Measurements from ENCODE around the gene PRKAR1B. TPM values are rescaled to one million over a fixed set of nuclear protein-coding genes. Genes with fewer than 3 reads are reported as not detected.
"Not testable (repeated sequence)": the region's sequence is repeated elsewhere in the genome, so short reads cannot be mapped to it uniquely, and the experiment has no call there.

PRKAR1B gene
- total and polyA plus RNA-seq, 2 donors = 13.7 to 15.4 TPM

- Histone ChIP-seq H3K27ac (ENCODE audit: low read depth in 1 of 2, low read length in 1 of 2) (no peak overlapping the region), H3K36me3 (ENCODE audit: control insufficient read depth in 2 of 2, insufficient read depth in 2 of 2, low read length in 1 of 2) (no peaks in the 10 kb centered on the region), H3K27me3 (ENCODE audit: control insufficient read depth in 2 of 2, insufficient read depth in 1 of 2, low read length in 1 of 2) (no peaks in the 10 kb centered on the region), H3K4me1 (ENCODE audit: control insufficient read depth in 2 of 2, insufficient read depth in 2 of 2, low read length in 2 of 2) (no peaks in the 10 kb centered on the region), H3K4me3 (ENCODE audit: low read length in 2 of 2) (no peak overlapping the region), H3K9me3 (ENCODE audit: control insufficient read depth in 2 of 2, insufficient read depth in 1 of 2, low read length in 1 of 2) (peaks cover 1 to 20% of the 10 kb centered on the region in 2 donors)
- no peak for DNase-seq (ENCODE audit: low read depth in 6 of 9, low spot score in 9 of 9)
- WGBS = 98% methylated on average over 35 of the region's 35 CpGs
These were observed 82.4 kb downstream of the PRKAR1B start for GRCh38 chr7:644381-645305.

DNA sequence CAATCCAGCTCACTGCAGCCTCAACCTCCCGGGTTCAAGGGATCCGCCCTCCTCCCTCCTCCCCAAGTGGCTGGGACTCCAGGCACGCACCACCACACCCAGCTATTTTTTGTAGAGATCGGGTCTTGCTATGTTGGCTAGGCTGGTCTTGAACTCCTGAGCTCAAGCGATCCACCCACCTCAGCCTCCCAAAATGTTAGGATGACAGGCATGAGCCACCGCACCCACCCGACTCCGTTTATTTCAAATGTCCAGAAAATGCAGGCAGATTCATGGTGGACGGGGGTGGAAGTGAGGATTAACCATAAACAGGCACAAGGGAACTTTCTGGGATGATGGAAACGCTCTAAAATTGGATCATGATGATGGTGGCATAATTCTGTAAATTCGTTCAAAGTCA is 85.1 kb downstream of the PRKAR1B start:
- DNase-seq (ENCODE audit: low read depth in 6 of 9, low spot score in 9 of 9) = no peak
- Histone ChIP-seq H3K36me3 (ENCODE audit: control insufficient read depth in 2 of 2, insufficient read depth in 2 of 2, low read length in 1 of 2) (no peaks in the 10 kb centered on the region), H3K4me1 (ENCODE audit: control insufficient read depth in 2 of 2, insufficient read depth in 2 of 2, low read length in 2 of 2) (peaks cover 0 to under 1% of the 10 kb centered on the region in 2 donors), H3K27me3 (ENCODE audit: control insufficient read depth in 2 of 2, insufficient read depth in 1 of 2, low read length in 1 of 2) (no peaks in the 10 kb centered on the region), H3K9me3 (ENCODE audit: control insufficient read depth in 2 of 2, insufficient read depth in 1 of 2, low read length in 1 of 2) (peaks cover 1 to 16% of the 10 kb centered on the region in 2 donors), H3K27ac (ENCODE audit: low read depth in 1 of 2, low read length in 1 of 2) (no peak overlapping the region), H3K4me3 (ENCODE audit: low read length in 2 of 2) (no peak overlapping the region)
- 97% methylated on average over 11 of the region's 11 CpGs for WGBS

GRCh38 chr7:641269-641671 is 85.8 kb downstream of the PRKAR1B start:
- H3K27me3 ChIP-seq (ENCODE audit: control insufficient read depth in 2 of 2, insufficient read depth in 1 of 2, low read length in 1 of 2) = no peaks in the 10 kb centered on the region
- peaks cover 1 to 20% of the 10 kb centered on the region in 2 donors for H3K9me3 ChIP-seq (ENCODE audit: control insufficient read depth in 2 of 2, insufficient read depth in 1 of 2, low read length in 1 of 2)
- H3K4me1 ChIP-seq (ENCODE audit: control insufficient read depth in 2 of 2, insufficient read depth in 2 of 2, low read length in 2 of 2) = peaks cover 4 to 8% of the 10 kb centered on the region in 2 donors
- H3K27ac ChIP-seq (ENCODE audit: low read depth in 1 of 2, low read length in 1 of 2) = no peak overlapping the region
- no peak for DNase-seq (ENCODE audit: low read depth in 6 of 9, low spot score in 9 of 9)
- no peaks in the 10 kb centered on the region for H3K36me3 ChIP-seq (ENCODE audit: control insufficient read depth in 2 of 2, insufficient read depth in 2 of 2, low read length in 1 of 2)
- no peak overlapping the region for H3K4me3 ChIP-seq (ENCODE audit: low read length in 2 of 2)
- 97% methylated on average over 16 of the region's 16 CpGs for WGBS

DNA sequence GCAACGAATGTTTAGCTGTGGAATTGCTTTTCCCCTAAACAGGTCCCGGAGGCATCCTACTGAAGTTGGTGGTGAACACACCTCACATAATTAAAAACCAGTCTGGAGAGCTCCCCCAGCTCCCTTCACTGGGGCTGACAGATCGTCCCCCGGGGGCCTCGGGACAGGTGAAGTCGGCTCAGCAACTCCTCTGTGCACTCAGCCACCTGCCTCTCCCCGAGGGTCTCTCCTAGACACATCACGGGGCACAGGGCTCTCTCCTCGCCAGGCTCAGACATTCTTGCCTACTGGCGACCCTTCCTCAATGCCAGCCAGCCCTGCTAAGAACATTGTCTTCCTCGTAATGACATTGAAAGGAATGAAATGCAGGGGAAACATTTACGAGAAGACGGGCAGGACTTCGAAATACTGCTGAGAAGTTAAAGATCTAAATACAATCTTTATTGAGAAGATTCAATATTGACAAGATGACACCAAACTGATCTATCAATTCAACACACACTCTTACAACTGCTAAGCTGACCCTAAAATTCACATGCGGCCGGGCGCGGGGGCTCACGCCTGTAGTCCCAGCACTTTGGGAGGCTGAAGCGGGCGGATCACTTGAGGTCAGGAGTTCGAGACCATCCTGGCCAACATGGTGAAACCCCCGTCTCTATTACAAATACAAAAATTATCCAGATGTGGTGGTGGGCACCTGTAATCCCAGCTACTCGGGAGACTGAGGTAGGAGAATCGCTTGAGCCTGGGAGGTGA is 88.6 kb downstream of the PRKAR1B start:
- Histone ChIP-seq H3K27me3 (ENCODE audit: control insufficient read depth in 2 of 2, insufficient read depth in 1 of 2, low read length in 1 of 2) (no peaks in the 10 kb centered on the region), H3K27ac (ENCODE audit: low read depth in 1 of 2, low read length in 1 of 2) (no peak overlapping the region), H3K4me1 (ENCODE audit: control insufficient read depth in 2 of 2, insufficient read depth in 2 of 2, low read length in 2 of 2) (peaks cover 4 to 8% of the 10 kb centered on the region in 2 donors), H3K9me3 (ENCODE audit: control insufficient read depth in 2 of 2, insufficient read depth in 1 of 2, low read length in 1 of 2) (peaks cover 0 to 7% of the 10 kb centered on the region in 2 donors), H3K36me3 (ENCODE audit: control insufficient read depth in 2 of 2, insufficient read depth in 2 of 2, low read length in 1 of 2) (no peaks in the 10 kb centered on the region), H3K4me3 (ENCODE audit: low read length in 2 of 2) (no peak overlapping the region)
- WGBS = 97% methylated on average over 25 of the region's 25 CpGs
- DNase-seq (ENCODE audit: low read depth in 6 of 9, low spot score in 9 of 9) = no peak

- Histone ChIP-seq H3K9me3 (ENCODE audit: control insufficient read depth in 2 of 2, insufficient read depth in 1 of 2, low read length in 1 of 2) (peaks cover 0 to 4% of the 10 kb centered on the region in 2 donors), H3K36me3 (ENCODE audit: control insufficient read depth in 2 of 2, insufficient read depth in 2 of 2, low read length in 1 of 2) (no peaks in the 10 kb centered on the region), H3K4me3 (ENCODE audit: low read length in 2 of 2) (no peak overlapping the region), H3K4me1 (ENCODE audit: control insufficient read depth in 2 of 2, insufficient read depth in 2 of 2, low read length in 2 of 2) (peaks cover 4 to 8% of the 10 kb centered on the region in 2 donors), H3K27ac (ENCODE audit: low read depth in 1 of 2, low read length in 1 of 2) (no peak overlapping the region), H3K27me3 (ENCODE audit: control insufficient read depth in 2 of 2, insufficient read depth in 1 of 2, low read length in 1 of 2) (no peaks in the 10 kb centered on the region)
- DNase-seq (ENCODE audit: low read depth in 6 of 9, low spot score in 9 of 9) = no peak
- WGBS = 98% methylated on average over 12 of the region's 12 CpGs
These were observed 89.3 kb downstream of the PRKAR1B start for GRCh38 chr7:637826-638225.

- peak in 2 of 9 donors; percentile 33 to 43 for DNase-seq (ENCODE audit: low read depth in 6 of 9, low spot score in 9 of 9)
- Histone ChIP-seq H3K27me3 (ENCODE audit: control insufficient read depth in 2 of 2, insufficient read depth in 1 of 2, low read length in 1 of 2) (no peaks in the 10 kb centered on the region), H3K9me3 (ENCODE audit: control insufficient read depth in 2 of 2, insufficient read depth in 1 of 2, low read length in 1 of 2) (peaks cover 0 to 4% of the 10 kb centered on the region in 2 donors), H3K4me3 (ENCODE audit: low read length in 2 of 2) (no peak overlapping the region), H3K36me3 (ENCODE audit: control insufficient read depth in 2 of 2, insufficient read depth in 2 of 2, low read length in 1 of 2) (peaks cover 0 to 2% of the 10 kb centered on the region in 2 donors), H3K4me1 (ENCODE audit: control insufficient read depth in 2 of 2, insufficient read depth in 2 of 2, low read length in 2 of 2) (peaks cover 4 to 8% of the 10 kb centered on the region in 2 donors), H3K27ac (ENCODE audit: low read depth in 1 of 2, low read length in 1 of 2) (no peak overlapping the region)
- WGBS = 70% methylated on average over 17 of the region's 17 CpGs
These were observed 90.7 kb downstream of the PRKAR1B start for GRCh38 chr7:636396-636795.

DNA sequence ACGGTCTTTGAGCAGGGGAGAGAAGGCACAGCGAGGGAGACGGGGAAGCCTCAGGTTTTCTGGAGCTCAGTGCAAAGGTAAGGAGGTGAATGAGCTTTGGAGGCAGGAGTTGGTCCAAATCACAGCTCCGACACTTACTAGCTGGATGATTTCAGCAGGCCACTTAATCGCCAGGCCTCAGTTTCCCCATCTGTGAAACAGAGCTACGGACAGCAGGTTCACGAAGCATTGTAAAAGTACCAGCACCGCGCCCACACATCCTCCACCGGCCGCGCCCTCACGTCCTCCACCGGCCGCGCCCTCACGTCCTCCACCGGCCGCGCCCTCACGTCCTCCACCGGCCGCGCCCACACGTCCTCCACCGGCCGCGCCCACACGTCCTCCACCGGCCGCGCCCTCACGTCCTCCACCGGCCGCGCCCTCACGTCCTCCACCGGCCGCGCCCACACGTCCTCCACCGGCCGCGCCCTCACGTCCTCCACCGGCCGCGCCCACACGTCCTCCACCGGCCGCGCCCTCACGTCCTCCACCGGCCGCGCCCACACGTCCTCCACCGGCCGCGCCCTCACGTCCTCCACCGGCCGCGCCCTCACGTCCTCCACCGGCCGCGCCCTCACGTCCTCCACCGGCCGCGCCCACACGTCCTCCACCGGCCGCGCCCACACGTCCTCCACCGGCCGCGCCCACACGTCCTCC is 91.2 kb downstream of the PRKAR1B start:
- not testable (repeated sequence) for H3K36me3 ChIP-seq (ENCODE audit: control insufficient read depth in 2 of 2, insufficient read depth in 2 of 2, low read length in 1 of 2); H3K4me3 ChIP-seq (ENCODE audit: low read length in 2 of 2); DNase-seq (ENCODE audit: low read depth in 6 of 9, low spot score in 9 of 9); H3K9me3 ChIP-seq (ENCODE audit: control insufficient read depth in 2 of 2, insufficient read depth in 1 of 2, low read length in 1 of 2); H3K27me3 ChIP-seq (ENCODE audit: control insufficient read depth in 2 of 2, insufficient read depth in 1 of 2, low read length in 1 of 2); H3K4me1 ChIP-seq (ENCODE audit: control insufficient read depth in 2 of 2, insufficient read depth in 2 of 2, low read length in 2 of 2); H3K27ac ChIP-seq (ENCODE audit: low read depth in 1 of 2, low read length in 1 of 2)
- 98% methylated on average over 79 of the region's 81 CpGs for WGBS

GRCh38 chr7:635227-635626 is 91.9 kb downstream of the PRKAR1B start:
- Histone ChIP-seq H3K9me3 (ENCODE audit: control insufficient read depth in 2 of 2, insufficient read depth in 1 of 2, low read length in 1 of 2) (peaks cover 0 to 4% of the 10 kb centered on the region in 2 donors), H3K36me3 (ENCODE audit: control insufficient read depth in 2 of 2, insufficient read depth in 2 of 2, low read length in 1 of 2) (peaks cover 0 to 2% of the 10 kb centered on the region in 2 donors), H3K27me3 (ENCODE audit: control insufficient read depth in 2 of 2, insufficient read depth in 1 of 2, low read length in 1 of 2) (no peaks in the 10 kb centered on the region), H3K4me1 (ENCODE audit: control insufficient read depth in 2 of 2, insufficient read depth in 2 of 2, low read length in 2 of 2) (peaks cover 4 to 8% of the 10 kb centered on the region in 2 donors), H3K27ac (ENCODE audit: low read depth in 1 of 2, low read length in 1 of 2) (no peak overlapping the region), H3K4me3 (ENCODE audit: low read length in 2 of 2) (no peak overlapping the region)
- 97% methylated on average over 12 of the region's 12 CpGs for WGBS
- DNase-seq (ENCODE audit: low read depth in 6 of 9, low spot score in 9 of 9) = no peak
